GM18951 (cell line): ENCODE data around the gene RSPH10B2.

Source experiments
- POLR2A ChIP-seq: IDR thresholded peaks from 4 replicates; pipeline ENCODE4 v1.6.1; 2011; ENCODE audit warnings: mild to moderate bottlenecking; ENCODE audit not compliant: insufficient read length, insufficient read depth; ENCODE audit errors: extremely low read depth
- in situ Hi-C: fragments of 300-500 bp; cut with MboI; formaldehyde crosslinking; loops from one replicate; pipeline ENCODE4 v1.12.0; 2022; ENCODE audit warnings: low sequenced_read_pairs, mixed read lengths, inconsistent platforms; ENCODE audit not compliant: unreplicated experiment

The RSPH10B2 gene

GRCh38 chr7:6825236-6826125 is 71.6 kb downstream of the RSPH10B2 start:
- in situ Hi-C loops: loop anchor here (25.0 kb wide), 1 partner anchor 113 kb away; the partner anchor contains the start of gene ZNF12

DNA sequence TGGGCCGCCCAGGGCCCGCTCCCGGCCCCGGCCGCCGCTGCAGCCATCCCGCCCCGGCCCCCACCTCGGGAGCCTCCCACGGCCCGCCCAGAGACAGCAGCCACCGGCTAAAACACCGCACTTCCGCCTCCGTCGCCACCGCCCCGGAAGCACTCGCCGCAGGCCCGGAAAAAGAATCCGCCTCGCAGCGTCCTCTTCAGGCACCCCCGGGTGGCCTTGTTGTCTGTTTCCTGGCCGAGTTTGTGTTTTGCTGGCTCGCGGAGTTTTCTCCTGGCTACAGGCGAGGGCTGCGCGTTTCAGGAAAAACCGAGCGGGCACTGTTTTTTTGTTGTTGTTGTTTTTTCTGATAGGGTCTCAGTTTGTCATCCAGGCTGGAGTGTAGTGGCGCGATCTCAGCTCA is 72.2 kb downstream of the RSPH10B2 start, which contains the start of gene CCZ1B:
CCZ1B (minus strand) TSS at position 125 of the 400 bp plus-strand sequence; CDS start at position 47, 78 bp downstream.
- in situ Hi-C loops: loop anchor here (25.0 kb wide), 1 partner anchor 114 kb away; the partner anchor contains the start of gene ZNF12
- peak; percentile 51 for TF ChIP-seq POLR2A

- in situ Hi-C loops: loop anchor here (25.0 kb wide), 1 partner anchor 115 kb away; the partner anchor contains the start of gene ZNF12
Measured at GRCh38 chr7:6827180-6827579, 73.3 kb downstream of the RSPH10B2 start.

DNA sequence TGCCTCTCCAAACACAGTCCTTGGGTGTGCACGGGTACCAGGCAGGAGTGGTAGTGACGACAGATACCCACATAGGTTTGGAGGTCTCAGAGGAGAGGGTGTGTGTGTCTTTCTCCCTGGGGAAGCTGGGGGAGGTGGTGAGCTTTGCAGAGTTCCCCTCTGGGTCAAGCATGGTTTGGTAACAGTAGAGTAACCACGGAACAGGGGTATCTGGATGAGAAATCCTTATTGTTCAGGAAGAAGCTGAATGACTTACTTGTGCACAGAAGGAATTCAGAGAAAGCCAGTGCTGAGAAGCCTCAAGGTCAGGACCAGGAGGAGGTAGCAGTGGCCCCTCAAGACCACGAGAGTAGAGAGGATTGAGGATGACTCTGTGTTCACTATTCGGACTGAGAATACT is 75.7 kb downstream of the RSPH10B2 start:
- in situ Hi-C loops: loop anchor here (25.0 kb wide), 1 partner anchor 117 kb away; the partner anchor contains the start of gene ZNF12

GRCh38 chr7:6830026-6830425 is 76.1 kb downstream of the RSPH10B2 start:
- in situ Hi-C loops: loop anchor here (25.0 kb wide), 1 partner anchor 118 kb away; the partner anchor contains the start of gene ZNF12

DNA sequence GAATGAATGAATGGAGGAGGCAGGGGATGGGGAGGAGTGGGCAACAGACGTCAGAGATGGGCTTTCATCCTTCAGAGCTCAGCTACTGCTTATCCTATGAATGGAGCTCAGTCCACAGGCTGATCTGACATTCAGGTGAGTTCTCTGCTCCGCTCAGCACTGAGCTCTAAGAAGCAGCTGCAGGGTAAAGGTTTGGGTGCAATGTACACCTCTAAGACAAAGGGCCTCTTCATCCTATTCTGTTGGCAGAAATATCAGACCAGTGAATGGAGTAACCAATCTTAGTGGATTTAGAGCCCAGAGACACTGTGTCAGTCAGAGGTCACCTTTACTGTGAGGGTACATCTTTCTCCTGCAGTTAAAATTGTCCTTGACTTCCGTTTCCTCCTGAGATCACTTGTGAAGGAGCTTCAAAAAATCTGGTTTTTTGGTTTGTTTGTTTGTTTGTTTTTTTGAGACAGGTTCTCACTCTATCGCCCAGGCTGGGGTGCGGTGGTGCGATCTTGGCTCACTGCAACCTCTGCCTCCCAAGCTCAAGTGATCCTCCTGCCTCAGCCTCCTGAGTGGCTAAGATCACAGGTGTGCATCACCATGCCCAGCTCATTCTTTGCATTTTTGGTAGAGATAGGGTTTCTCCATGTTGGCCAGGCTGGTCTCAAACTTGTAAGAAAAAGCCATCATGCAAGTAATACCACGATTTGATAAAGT is 77.3 kb downstream of the RSPH10B2 start:
- no peak for TF ChIP-seq POLR2A
- in situ Hi-C loops: loop anchor here (25.0 kb wide), 1 partner anchor 119 kb away; the partner anchor contains the start of gene ZNF12

- in situ Hi-C loops: loop anchor here (25.0 kb wide), 1 partner anchor 121 kb away; the partner anchor contains the start of gene ZNF12
- no peak for TF ChIP-seq POLR2A
Measured at GRCh38 chr7:6833636-6834035, 79.7 kb downstream of the RSPH10B2 start.

GRCh38 chr7:6835521-6835920 is 81.6 kb downstream of the RSPH10B2 start:
- in situ Hi-C loops: loop anchor here (25.0 kb wide), 1 partner anchor 123 kb away; the partner anchor contains the start of gene ZNF12

GRCh38 chr7:6837081-6837480 is 83.2 kb downstream of the RSPH10B2 start:
- in situ Hi-C loops: loop anchor here (25.0 kb wide), 1 partner anchor 125 kb away; the partner anchor contains the start of gene ZNF12

DNA sequence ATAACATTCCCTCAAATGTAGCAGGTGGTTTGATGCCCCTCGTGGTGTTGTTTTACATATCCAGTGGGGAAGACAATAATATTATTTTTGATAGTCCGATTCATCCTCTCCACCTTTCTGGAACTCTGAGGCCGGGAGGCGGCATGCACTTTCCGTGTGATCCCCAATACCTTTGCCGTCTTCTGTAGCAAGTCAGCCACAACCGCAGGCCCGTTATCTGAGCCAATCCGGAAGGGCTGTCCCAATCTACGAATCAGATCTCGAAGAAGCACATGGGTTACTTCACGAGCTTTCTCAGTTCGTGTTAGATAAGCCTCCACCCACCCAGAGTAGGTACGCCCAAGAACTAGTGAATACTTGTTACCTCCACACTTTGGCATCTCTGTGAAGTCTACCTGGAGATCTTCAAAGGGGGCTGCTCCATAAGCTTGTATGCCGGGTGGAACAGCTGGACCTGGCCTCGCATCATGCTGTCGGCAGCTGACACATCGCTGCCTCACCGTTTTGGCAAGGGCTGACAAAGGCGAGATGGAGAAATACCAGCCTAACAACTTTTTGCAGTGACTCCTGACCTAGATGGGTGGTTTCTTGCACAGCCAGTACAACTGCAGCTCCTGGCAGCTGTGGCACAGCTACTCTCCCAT is 88.5 kb downstream of the RSPH10B2 start:
- in situ Hi-C loops: loop anchor here (25.0 kb wide), 1 partner anchor 130 kb away; the partner anchor contains the start of gene ZNF12

- in situ Hi-C loops: loop anchor here (25.0 kb wide), 1 partner anchor 131 kb away; the partner anchor contains the start of gene ZNF12
Measured at GRCh38 chr7:6843092-6843491, 89.2 kb downstream of the RSPH10B2 start.

GRCh38 chr7:6843654-6844053 is 89.8 kb downstream of the RSPH10B2 start:
- in situ Hi-C loops: loop anchor here (25.0 kb wide), 1 partner anchor 131 kb away; the partner anchor contains the start of gene ZNF12

DNA sequence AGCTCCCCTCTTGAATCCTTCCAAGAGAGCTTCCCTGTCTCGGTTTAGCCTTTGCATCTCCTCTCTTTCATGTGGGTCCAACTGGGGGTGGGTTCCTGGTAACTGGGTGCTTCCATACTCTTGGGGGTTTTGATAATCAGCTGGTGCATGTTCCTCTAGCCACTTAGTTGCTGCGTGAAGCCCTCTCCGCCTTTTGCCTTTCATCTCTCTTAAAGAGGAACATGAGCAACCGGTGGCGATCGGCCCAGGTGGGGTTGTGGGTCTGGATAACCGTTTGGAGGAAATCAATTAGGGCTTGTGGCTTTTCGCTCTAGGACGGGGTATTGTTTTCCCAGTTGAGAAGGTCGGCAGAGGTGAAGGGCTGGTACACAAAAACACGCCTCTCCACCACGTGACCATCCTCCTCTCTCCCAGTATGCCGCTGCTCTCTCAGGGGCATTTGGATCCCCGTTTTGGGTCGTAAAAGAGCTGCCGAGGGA is 92.1 kb downstream of the RSPH10B2 start:
- in situ Hi-C loops: loop anchor here (25.0 kb wide), 1 partner anchor 134 kb away; the partner anchor contains the start of gene ZNF12

DNA sequence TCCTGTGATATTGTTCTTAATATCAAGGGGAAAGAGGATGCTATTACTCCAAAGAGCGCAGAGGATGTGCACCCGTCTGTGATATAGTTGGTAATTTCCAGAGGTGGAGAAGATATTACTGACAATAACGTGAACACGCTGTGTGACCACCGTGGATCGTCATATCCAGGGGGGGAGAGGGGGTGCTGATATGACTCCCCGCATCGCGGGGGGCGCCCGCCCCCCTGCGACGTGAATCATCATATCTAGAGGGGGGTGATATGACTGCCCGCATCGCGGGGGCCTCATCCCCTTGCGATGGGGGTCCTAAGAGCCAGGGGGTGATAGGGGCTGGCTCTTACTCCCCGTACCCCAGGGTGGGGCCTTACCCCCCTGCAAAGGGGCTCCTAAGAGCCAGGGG is 93.8 kb downstream of the RSPH10B2 start:
- in situ Hi-C loops: loop anchor here (25.0 kb wide), 1 partner anchor 135 kb away; the partner anchor contains the start of gene ZNF12
